AG09309 (cell line): ENCODE measurements around the gene ZFHX2.

Experiments used
- DNase-seq: peaks from one replicate; pipeline ENCODE4 v3.0.0-alpha.2; 2010; ENCODE audit warnings: low read depth
- H3K4me3 ChIP-seq: 2 replicates; pipeline ENCODE4 v1.5.1; 2011; ENCODE audit warnings: mild to moderate bottlenecking, low read depth, low read length, moderate library complexity; ENCODE audit not compliant: control insufficient read depth
- TF ChIP-seq, protein P1 (sequence below): IDR thresholded peaks from 2 replicates; pipeline ENCODE4 v1.5.1; 2011; ENCODE audit warnings: mild to moderate bottlenecking, low read depth, low read length, inconsistent platforms; ENCODE audit not compliant: insufficient read depth, control insufficient read depth; ENCODE audit errors: missing control alignments

ZFHX2 gene

DNA sequence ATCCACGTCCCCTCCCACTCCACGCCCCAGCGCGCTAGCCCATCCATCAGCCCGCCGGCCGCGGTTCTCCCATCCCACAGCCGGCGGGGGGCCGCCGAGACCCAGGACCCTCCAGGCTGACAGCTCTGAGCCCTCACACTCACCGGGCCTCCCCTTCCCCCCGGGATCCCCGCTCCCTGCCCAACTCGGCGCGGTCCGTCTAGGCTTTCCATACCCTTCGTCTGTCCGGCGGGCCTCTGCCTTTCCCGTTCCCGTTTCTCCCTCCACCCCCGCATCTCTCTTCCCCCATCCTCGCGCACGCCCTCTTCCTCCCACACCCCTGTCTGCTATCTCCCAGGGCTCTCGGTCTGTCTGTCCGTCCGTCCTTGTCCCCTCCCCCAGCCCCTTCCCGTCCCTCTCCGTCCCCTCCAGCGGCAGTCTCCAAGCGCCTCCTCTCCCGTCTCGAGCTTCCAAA lies 726 bp downstream of the ZFHX2 start:
- DNase-seq, result no peak
- TF ChIP-seq, protein P1, sequence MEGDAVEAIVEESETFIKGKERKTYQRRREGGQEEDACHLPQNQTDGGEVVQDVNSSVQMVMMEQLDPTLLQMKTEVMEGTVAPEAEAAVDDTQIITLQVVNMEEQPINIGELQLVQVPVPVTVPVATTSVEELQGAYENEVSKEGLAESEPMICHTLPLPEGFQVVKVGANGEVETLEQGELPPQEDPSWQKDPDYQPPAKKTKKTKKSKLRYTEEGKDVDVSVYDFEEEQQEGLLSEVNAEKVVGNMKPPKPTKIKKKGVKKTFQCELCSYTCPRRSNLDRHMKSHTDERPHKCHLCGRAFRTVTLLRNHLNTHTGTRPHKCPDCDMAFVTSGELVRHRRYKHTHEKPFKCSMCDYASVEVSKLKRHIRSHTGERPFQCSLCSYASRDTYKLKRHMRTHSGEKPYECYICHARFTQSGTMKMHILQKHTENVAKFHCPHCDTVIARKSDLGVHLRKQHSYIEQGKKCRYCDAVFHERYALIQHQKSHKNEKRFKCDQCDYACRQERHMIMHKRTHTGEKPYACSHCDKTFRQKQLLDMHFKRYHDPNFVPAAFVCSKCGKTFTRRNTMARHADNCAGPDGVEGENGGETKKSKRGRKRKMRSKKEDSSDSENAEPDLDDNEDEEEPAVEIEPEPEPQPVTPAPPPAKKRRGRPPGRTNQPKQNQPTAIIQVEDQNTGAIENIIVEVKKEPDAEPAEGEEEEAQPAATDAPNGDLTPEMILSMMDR, result no peak
- H3K4me3 ChIP-seq, result peak overlapping the region; percentile 58

DNA sequence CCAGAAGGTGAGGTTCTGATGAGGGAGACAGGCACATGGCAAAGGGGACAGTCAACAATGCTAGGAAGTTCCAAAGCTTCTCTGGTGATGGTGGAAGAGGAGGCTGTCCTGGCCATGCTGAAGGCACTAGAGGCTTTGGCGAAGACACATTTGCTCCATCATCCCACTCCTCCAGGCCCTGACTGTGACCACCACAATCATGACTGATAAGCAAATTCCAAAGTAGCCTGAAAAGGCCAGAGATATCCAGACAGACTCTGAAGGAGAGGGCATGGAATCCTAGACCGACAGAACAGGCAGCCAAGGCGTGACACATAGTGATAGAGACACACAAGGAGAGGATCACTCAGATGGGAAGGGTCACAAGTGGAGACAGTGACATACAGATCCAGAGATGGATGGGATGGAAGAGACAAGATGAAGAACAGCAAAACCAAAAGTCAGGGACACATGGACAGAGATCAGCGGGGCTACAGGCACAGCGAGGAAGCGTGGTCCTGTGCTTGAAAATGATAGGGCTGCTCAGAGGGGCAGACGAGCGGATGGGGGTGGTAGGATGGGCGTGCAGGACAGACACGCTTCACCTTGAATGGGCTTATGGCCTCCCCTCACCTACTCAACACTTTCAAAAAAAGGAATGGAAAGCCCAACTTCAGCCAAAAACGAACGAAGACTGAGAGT lies 1.3 kb downstream of the ZFHX2 start:
- TF ChIP-seq, protein P1, result no peak
- H3K4me3 ChIP-seq, result peak overlapping the region; percentile 58
- DNase-seq, result no peak

DNA sequence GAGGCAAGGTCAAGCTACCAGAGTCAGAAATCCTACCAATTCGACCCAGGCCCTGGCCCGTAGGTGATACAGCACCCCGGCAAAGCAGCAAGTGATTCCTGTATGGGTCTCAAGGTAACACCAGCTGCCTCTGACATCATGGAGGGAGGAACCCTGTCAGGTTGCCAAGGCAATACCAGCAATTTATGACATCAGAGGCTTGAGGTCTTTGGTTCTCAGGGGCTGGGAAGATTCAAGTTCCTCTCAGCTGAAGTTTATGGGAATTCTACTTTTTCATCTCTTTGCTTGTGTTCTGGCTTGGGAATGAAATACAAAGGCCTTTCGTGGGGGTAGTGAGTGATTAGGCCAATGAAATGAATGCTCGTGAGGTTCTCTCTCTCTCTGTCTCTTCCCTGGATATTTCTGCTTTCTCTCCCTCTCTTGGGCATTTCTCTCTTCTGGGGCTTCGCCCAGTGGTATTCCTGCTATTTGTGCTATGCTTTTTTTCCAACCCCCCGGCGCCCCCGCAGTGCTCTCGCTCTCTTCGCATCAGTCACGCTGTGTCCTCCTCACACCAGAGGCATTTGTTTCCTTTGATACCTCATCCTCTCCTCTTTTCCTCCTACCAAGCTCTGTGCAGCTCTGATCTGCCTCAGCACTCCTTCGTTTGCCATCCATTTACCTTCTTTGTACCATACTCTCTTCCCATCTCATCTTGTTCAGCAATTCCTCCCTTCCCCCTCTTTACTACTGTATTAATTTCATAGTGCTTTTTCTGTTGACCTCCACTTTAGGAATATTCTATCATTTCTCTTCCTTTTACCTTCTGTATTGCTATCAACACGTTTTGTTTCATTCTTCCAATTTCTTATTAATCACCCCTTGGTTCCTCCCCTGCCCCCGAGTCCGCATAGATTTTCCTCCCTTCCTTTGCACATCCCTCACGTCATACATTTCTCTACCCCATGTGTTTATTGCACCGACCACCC lies 2.9 kb downstream of the ZFHX2 start:
- DNase-seq, result no peak
- no peak overlapping the region for H3K4me3 ChIP-seq
- TF ChIP-seq, protein P1, result no peak

DNA sequence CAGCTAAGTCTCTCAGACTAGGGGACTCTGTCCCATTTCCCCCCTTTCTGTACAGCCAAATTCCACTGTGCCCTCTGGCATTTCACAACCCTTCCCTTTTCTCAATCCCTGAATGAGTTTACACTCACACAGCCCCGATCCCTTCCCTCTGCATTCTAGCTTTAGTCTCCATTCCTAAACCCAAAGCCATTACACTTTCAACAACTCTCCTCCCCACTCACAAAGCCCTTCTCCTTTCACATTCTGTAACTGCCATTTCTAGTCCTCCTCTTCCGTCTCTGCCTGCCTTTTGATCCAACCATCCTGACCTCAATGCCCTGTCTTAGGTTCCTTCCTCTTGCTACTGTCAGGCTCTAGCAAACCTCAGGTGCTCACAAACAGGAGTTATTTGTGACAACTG lies 3.6 kb downstream of the ZFHX2 start:
- H3K4me3 ChIP-seq, result no peak overlapping the region
- no peak for DNase-seq
- TF ChIP-seq, protein P1, result no peak

DNA sequence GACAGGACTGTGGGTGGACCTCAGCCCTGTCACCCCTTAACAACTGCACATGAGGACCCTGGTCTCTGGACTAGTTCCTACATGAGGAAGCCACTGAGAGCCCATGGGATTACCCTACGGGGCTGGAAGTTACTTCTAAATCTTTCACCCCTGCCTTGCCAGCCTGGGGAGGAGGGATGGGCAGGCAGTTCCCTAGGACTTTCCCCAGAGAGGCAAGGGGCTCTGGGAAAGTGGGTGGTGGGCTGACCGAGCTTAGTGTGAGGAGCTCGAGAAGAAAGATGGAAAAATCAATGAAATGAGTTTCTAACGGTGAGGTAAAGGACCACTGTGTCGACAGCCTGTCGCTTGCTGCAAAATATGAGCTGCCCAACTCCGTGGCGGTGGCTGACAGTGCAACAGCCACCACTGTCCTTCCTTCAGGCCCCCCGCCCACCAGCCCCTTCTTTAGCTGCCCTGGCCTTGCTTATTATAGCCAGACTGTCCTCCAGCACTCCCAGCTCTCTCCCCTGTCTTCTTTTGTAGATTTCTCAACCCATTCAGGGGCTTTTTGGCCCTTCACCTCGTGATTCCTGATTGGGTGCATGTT lies 5.0 kb downstream of the ZFHX2 start:
- TF ChIP-seq, protein P1, result no peak
- H3K4me3 ChIP-seq, result no peak overlapping the region
- DNase-seq, result no peak

DNA sequence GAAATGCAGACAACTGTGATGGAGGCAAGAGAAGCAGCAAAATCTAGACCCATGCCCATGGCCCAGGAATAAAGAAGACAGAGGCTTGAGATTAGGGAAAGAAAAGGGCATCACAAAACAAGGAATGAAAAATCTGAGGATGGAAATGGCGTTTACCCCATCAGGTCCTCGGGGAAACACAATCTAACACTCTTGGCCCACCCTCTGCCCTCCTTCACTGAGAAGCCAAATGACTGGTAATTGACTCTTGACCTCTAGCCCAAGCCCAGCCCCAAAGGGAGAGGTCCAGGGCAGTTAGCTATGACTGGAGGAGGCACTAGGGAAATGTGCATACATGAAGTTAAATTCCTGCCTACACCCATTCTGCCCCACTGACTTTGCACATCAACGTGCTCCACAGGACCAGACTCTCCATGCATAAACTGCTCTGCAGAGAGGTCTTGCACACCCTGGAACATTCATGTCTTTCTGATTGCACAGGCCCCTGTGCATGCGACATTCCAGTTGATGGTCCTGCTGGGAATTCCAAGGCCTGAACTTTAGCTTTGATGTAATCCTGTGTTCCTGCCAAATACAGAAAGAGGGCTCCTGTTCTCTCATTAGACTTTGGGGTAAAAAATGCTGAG lies 5.7 kb downstream of the ZFHX2 start:
- no peak for DNase-seq
- H3K4me3 ChIP-seq, result no peak overlapping the region
- TF ChIP-seq, protein P1, result no peak
